Measurements from ENCODE around the gene HOXA9. TPM values are rescaled to one million over a fixed set of nuclear protein-coding genes. Genes with fewer than 3 reads are reported as not detected.
A peak's percentile ranks its signal among the peaks of the same experiment; 100 is the strongest.

HOXA9 gene
- total RNA-seq, 1 donor from 2014 or later = 46.5 TPM

DNA sequence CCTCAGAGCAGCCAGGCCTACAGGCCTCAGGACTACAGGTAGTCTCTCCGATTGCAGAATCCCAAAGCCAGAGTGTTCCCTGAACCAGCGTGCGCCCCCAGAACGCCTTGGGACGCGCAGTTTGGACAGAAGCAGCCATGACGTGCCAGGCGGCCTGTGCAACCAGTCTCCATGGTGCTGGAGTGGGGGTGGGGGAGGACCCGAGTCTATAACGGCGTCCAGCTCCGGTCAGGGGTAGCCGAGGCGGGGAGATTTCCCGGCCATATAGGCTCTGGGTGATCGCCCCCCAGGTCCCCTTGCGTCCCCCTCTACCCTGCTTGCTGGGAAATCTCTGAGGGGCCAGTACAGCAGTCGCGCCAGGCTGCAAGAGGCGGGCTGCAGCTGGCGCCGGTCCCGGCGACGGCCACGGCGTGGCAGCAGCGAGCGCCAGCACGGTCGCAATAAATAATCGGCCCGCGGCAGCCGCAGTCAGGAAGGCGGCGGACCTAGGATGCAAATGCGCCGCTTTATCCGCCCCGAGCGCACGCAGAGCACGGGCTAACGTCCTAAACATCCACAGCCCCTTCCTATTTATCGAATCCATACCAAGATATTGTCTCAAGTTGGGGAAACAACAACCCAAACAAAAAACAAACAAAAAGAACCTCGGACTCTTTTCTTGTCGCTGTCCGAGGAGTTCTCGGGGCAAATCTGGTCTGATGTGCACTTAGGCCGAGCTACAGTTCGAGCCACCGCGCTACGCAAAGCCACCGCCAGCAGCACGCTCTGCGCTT is 14.6 kb downstream of the HOXA9 start:
- TF ChIP-seq CTCF (IDR thresholded peaks at IDR 0.05; ENCODE audit: insufficient read depth, low read length, poor library complexity, severe bottlenecking) = peak; percentile 54
- DNase-seq (ENCODE audit: low read depth) = no peak
- no peaks in the 10 kb centered on the region for H3K36me3 ChIP-seq (ENCODE audit: control insufficient read depth, insufficient read depth, low read length)
- peak overlapping the region; percentile 71 for H3K4me3 ChIP-seq (ENCODE audit: low read depth, low read length)
- H3K27me3 ChIP-seq (ENCODE audit: control insufficient read depth, insufficient read depth, low read length) = no peaks in the 10 kb centered on the region

- Histone ChIP-seq H3K27me3 (ENCODE audit: control insufficient read depth, insufficient read depth, low read length) (no peaks in the 10 kb centered on the region), H3K4me3 (ENCODE audit: low read depth, low read length) (peak overlapping the region; percentile 71), H3K36me3 (ENCODE audit: control insufficient read depth, insufficient read depth, low read length) (no peaks in the 10 kb centered on the region)
- DNase-seq (ENCODE audit: low read depth) = no peak
- TF ChIP-seq CTCF (IDR thresholded peaks at IDR 0.05; ENCODE audit: insufficient read depth, low read length, poor library complexity, severe bottlenecking) = no peak
Measured at GRCh38 chr7:27149842-27150567, 15.3 kb downstream of the HOXA9 start.

- Histone ChIP-seq H3K36me3 (ENCODE audit: control insufficient read depth, insufficient read depth, low read length) (peaks cover 1% of the 10 kb centered on the region), H3K27me3 (ENCODE audit: control insufficient read depth, insufficient read depth, low read length) (no peaks in the 10 kb centered on the region), H3K4me3 (ENCODE audit: low read depth, low read length) (peak overlapping the region; percentile 71)
- TF ChIP-seq CTCF (IDR thresholded peaks at IDR 0.05; ENCODE audit: insufficient read depth, low read length, poor library complexity, severe bottlenecking) = no peak
- no peak for DNase-seq (ENCODE audit: low read depth)
Measured at GRCh38 chr7:27148756-27149641, 16.3 kb downstream of the HOXA9 start.

DNA sequence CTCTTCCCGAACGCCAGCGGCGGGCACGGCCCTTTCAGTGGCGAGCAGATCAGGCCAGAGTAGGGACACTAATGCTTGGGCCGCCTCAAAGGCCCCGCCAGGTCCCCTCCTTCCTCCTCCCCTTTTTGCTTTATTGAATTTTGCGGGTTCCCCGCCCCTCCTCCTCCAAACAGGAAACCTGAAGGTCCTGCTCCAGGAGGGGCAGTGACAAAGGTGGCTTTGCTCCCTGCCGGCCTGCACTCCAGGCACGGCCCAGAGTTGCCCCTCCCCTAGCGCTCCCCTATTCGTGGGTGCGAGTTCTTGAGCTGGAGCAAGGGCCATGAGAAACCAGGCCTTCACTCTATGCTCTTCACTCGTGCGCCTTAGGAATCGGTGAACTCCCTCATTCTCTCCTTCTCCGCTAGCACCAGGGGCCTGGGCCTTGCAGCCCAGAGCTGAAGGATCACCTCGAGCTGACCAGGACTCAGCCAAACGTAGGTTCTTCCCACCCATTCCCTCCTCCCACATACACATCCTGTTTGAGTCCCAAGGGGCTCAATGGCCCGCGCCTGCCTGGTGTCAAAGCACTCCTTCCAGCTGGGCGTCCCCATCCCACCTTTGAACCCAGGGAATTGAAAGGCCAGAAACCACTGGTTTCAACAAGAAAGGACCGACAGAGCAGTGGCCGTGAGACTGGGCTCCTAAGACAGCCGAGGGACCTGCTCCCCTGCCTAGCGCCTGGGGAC is 17.1 kb downstream of the HOXA9 start:
- TF ChIP-seq CTCF (IDR thresholded peaks at IDR 0.05; ENCODE audit: insufficient read depth, low read length, poor library complexity, severe bottlenecking) = no peak
- no peaks in the 10 kb centered on the region for H3K27me3 ChIP-seq (ENCODE audit: control insufficient read depth, insufficient read depth, low read length)
- H3K4me3 ChIP-seq (ENCODE audit: low read depth, low read length) = peak overlapping the region; percentile 71
- no peak for DNase-seq (ENCODE audit: low read depth)
- H3K36me3 ChIP-seq (ENCODE audit: control insufficient read depth, insufficient read depth, low read length) = peaks cover 1% of the 10 kb centered on the region

DNA sequence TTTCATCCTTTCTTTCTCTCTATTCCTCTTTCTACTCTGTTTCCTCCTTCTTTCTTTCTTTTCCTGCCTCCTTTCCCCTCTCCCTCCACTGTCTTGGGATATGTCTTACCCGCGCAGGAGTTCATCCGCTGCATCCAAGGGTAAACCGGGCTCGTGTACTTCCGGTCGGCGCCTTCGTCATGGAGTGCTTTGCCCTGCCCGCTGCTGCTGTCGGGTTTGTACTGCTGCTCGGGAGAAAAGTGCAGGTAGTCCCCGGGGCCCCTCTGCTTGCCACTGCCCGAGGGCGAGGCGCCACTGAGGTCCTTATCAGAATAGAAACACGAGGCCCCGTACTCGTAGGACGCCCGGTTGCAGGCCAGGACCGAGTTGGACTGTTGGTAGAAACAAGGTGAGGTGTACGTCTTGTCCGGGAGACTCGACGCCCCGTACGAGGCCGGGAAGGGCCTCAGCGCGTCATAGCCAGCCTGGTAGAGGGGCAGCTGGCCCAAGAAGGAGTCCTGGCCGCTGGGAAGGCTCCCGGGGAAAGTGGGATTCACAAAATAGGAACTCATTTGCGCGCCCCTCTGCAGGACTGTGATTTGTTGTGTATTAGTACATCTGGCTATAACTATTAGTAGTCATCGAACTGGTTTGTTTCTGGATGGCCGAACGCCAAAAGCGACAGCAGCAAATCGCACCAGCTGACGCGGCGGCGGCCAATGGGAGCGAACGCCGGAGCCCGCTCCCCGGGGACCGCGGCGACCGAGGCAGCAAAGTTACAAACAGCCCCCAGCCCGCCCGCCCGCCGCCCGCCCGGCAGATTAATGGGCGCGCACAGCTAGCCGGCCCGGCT is 17.9 kb downstream of the HOXA9 start, which contains the start of gene HOXA6:
Gene HOXA6, minus strand, starts transcription at position 576 of the 832 bp plus-strand sequence. Its CDS starts 25 bp downstream, at position 551.
- no peak for DNase-seq (ENCODE audit: low read depth)
- no peak for TF ChIP-seq CTCF (IDR thresholded peaks at IDR 0.05; ENCODE audit: insufficient read depth, low read length, poor library complexity, severe bottlenecking)
- peak within 1 kb of the TSS; percentile 71 for H3K4me3 ChIP-seq (ENCODE audit: low read depth, low read length)
- H3K36me3 ChIP-seq (ENCODE audit: control insufficient read depth, insufficient read depth, low read length) = peaks cover 3% of the 10 kb centered on the region
- H3K27me3 ChIP-seq (ENCODE audit: control insufficient read depth, insufficient read depth, low read length) = peaks cover 2% of the 10 kb centered on the region

Data from kidney epithelial cell (primary cell).